ENCODE results near the gene ARHGAP24.

DNA sequence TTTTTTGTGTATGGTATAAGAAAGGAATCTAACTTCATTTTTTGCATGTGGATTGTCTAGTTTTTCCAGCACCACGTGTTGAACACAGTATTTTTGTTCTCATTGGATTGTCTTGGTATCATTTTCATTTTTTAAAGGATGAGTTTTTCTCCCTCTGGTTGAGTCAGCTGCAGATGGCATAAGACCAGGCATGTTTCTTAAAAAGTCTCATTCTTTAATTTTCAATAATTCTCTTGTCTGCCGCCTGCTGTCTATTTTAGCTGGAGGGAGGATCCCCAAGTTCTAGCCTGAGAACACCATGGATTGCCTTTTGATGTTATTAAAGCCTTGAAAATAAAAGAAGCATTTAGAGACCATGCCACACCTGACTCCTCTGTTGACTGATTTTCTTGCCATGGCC, 263.8 kb downstream of the ARHGAP24 start:
- TF ChIP-seq, protein P1, sequence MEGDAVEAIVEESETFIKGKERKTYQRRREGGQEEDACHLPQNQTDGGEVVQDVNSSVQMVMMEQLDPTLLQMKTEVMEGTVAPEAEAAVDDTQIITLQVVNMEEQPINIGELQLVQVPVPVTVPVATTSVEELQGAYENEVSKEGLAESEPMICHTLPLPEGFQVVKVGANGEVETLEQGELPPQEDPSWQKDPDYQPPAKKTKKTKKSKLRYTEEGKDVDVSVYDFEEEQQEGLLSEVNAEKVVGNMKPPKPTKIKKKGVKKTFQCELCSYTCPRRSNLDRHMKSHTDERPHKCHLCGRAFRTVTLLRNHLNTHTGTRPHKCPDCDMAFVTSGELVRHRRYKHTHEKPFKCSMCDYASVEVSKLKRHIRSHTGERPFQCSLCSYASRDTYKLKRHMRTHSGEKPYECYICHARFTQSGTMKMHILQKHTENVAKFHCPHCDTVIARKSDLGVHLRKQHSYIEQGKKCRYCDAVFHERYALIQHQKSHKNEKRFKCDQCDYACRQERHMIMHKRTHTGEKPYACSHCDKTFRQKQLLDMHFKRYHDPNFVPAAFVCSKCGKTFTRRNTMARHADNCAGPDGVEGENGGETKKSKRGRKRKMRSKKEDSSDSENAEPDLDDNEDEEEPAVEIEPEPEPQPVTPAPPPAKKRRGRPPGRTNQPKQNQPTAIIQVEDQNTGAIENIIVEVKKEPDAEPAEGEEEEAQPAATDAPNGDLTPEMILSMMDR (IDR thresholded peaks at IDR 0.05), result no peak
- no peak for TF ChIP-seq POLR2A (IDR thresholded peaks at IDR 0.05)
